ENCODE data around the gene EIF4H.

GRCh38 chr7:74183653-74184450, 9.7 kb downstream of the EIF4H start:
- TF ChIP-seq CTCF (IDR thresholded peaks at IDR 0.05; ENCODE audit: low read depth, low read length) (peak; percentile 65), POLR2A (IDR thresholded peaks at IDR 0.05; ENCODE audit: extremely low read depth, insufficient read length) (no peak), MAX (IDR thresholded peaks at IDR 0.05; ENCODE audit: low read depth, low read length) (no peak), MYC (IDR thresholded peaks at IDR 0.05; ENCODE audit: low read depth, low read length) (no peak)

Measured in NB4 (cell line).